ENCODE results near the gene DGKI. TPM values are rescaled to one million over a fixed set of nuclear protein-coding genes. Genes with fewer than 3 reads are reported as not detected.

Gene DGKI
- total RNA-seq, 4 donors from 2014 or later, result 0.66 to 2.9 (median 1.7) TPM

DNA sequence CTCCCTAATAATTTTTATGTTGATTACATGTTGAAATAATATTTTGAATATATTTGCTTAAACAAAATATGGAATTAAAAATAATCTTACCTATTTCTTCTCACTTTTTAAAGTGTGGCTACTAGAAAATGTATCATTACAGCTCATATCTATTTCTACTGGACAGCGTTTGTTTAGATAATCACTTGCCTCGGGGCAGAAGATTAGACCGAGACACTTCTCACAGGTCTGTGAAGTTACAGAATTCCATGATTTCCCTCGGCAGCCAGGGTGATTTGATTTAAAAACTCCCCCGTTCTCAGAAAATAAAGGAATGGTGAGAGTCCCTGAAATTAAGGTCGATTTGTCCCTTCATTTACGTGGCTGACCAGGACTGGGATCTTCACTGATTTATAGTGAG, 162.5 kb downstream of the DGKI start:
- Histone ChIP-seq H3K4me3 (no peak overlapping the region), H3K9me3 (no peaks in the 10 kb centered on the region), H3K36me3 (no peaks in the 10 kb centered on the region), H3K4me1 (no peaks in the 10 kb centered on the region), H3K27ac (replicated peaks in 1 of 4) (no peak overlapping the region), H3K27me3 (no peaks in the 10 kb centered on the region)
- intact Hi-C loops (cut with DNase I), result no loop called here
- TF ChIP-seq POLR2AphosphoS5 (IDR thresholded peaks at IDR 0.05), result no peak
- no peak for TF ChIP-seq EP300 (IDR thresholded peaks at IDR 0.05)
- no peak for TF ChIP-seq POLR2A (IDR thresholded peaks at IDR 0.05; ENCODE audit: low read depth)
- TF ChIP-seq, protein P1, sequence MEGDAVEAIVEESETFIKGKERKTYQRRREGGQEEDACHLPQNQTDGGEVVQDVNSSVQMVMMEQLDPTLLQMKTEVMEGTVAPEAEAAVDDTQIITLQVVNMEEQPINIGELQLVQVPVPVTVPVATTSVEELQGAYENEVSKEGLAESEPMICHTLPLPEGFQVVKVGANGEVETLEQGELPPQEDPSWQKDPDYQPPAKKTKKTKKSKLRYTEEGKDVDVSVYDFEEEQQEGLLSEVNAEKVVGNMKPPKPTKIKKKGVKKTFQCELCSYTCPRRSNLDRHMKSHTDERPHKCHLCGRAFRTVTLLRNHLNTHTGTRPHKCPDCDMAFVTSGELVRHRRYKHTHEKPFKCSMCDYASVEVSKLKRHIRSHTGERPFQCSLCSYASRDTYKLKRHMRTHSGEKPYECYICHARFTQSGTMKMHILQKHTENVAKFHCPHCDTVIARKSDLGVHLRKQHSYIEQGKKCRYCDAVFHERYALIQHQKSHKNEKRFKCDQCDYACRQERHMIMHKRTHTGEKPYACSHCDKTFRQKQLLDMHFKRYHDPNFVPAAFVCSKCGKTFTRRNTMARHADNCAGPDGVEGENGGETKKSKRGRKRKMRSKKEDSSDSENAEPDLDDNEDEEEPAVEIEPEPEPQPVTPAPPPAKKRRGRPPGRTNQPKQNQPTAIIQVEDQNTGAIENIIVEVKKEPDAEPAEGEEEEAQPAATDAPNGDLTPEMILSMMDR (IDR thresholded peaks at IDR 0.05), result no peak
- 80% methylated on average over 7 of the region's 7 CpGs for WGBS
- DNase-seq (ENCODE audit: extremely low spot score), result no peak

DNA sequence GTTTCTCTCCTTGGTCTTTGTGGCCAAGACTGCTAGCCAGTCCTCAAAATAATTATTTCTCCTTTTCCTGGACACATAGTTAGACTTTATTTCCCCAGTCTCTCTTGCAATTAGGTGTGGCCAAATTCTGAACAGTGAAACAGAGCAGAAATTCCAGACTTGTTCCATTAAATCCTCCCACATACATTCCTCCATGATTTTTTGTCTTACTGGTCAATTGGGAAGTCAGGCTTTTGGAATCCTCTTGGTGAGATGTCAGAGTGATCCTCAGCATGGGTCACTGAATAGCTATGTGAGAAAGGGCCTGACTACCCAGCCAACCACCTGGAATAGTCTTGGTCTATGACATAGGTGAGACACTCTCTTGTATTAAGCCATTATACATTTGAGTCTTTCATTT, 164.2 kb downstream of the DGKI start:
- no peak for DNase-seq (ENCODE audit: extremely low spot score)
- no peaks in the 10 kb centered on the region for H3K27me3 ChIP-seq
- H3K4me1 ChIP-seq, result no peaks in the 10 kb centered on the region
- H3K9me3 ChIP-seq, result no peaks in the 10 kb centered on the region
- TF ChIP-seq POLR2AphosphoS5 (IDR thresholded peaks at IDR 0.05), result no peak
- TF ChIP-seq, protein P1 (IDR thresholded peaks at IDR 0.05), result no peak
- no peak for TF ChIP-seq EP300 (IDR thresholded peaks at IDR 0.05)
- TF ChIP-seq POLR2A (IDR thresholded peaks at IDR 0.05; ENCODE audit: low read depth), result no peak
- no peak overlapping the region for H3K4me3 ChIP-seq
- no peaks in the 10 kb centered on the region for H3K36me3 ChIP-seq
- intact Hi-C loops (cut with DNase I), result no loop called here
- H3K27ac ChIP-seq (replicated peaks in 1 of 4), result no peak overlapping the region

DNA sequence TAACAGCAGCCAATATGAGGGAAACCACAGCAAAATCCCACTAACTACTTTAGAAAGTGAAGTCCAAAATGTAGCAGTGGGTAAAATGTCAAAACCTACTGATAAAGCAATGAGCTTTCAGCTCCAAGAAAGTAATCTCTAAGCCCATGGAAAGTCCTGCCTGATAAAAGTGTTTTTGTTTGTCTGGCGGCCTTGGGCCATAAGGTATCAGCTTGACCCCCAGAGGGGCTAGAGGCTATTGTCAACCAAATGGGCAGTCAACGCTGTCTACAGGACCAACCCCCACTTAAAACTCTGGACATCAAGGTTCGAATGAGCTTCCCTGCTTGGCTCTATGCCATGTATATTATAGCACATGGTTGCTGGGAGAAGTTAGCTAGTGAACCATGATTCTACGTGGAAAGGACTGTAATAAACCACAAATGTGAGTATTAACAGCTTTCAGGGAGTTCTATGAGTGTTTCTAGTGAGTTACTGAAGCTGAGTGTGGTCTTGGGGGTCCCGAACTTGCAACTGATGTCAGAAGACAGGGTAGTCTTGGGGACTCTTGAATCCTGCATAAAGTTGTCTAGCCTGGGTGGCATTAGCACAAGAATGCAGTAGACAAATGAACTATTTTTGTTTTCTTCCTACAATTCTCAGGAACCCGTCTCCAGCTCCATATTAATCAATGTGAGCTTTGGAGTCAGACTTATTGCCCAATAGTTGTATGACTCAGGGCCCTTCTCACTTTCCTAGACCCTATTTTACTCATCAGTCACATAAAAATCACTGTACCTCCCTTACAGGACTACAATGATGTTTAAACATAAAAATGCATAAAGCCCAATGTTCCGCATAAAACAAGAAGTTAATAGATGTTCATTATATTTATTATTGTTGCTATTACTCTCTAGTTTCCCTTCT, 164.9 kb downstream of the DGKI start:
- H3K9me3 ChIP-seq, result no peaks in the 10 kb centered on the region
- no peaks in the 10 kb centered on the region for H3K36me3 ChIP-seq
- DNase-seq (ENCODE audit: extremely low spot score), result no peak
- no peaks in the 10 kb centered on the region for H3K4me1 ChIP-seq
- H3K27me3 ChIP-seq, result no peaks in the 10 kb centered on the region
- intact Hi-C loops (cut with DNase I), result no loop called here
- H3K27ac ChIP-seq (replicated peaks in 1 of 4), result no peak overlapping the region
- TF ChIP-seq EP300 (IDR thresholded peaks at IDR 0.05) (no peak), POLR2A (IDR thresholded peaks at IDR 0.05; ENCODE audit: low read depth) (no peak), POLR2AphosphoS5 (IDR thresholded peaks at IDR 0.05) (no peak)
- TF ChIP-seq, protein P1 (IDR thresholded peaks at IDR 0.05), result no peak
- H3K4me3 ChIP-seq, result no peak overlapping the region
- 83% methylated on average over 7 of the region's 7 CpGs for WGBS

DNA sequence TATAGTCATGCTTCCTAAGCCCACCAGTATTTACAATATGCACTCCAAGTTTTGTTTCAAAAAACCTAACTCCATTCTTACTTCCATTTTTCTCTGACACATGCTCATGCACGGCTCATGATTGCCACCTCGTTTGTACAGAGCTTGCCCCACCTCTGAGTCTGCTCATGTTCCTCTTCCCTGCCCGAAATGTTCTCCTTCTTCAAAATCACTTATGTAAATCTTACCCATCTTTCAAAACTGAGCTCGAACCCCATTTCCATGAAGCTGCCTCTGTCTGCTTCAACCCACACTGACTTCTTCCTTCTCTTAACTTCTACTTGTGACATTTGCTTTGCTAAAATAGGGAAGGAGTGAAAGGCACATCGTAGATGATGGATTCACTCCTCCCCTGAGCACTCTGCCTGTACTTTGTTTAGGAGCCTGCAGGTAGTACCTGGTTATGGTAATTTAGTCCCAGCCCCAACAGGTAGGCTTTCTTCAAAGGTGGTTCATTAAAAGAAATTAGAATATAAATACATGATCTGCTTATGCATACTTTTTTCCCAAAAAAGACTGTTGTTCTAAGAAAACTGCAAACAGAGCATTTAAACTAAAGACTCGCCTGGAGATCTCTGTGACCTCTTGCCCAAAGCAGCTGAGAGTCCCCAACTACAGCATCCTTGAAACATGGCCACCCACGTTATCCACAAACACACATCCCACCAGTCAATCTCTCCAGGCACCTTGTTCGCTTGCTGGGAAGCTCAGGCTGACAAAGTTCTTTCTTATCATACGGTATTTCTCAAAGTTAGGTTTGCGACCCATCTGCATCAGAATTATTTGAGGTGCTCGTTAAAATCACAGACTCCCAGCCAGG, 172.0 kb downstream of the DGKI start:
- TF ChIP-seq POLR2A (IDR thresholded peaks at IDR 0.05; ENCODE audit: low read depth), result no peak
- TF ChIP-seq, protein P1 (IDR thresholded peaks at IDR 0.05), result no peak
- TF ChIP-seq EP300 (IDR thresholded peaks at IDR 0.05), result no peak
- no peak for TF ChIP-seq POLR2AphosphoS5 (IDR thresholded peaks at IDR 0.05)
- H3K27ac ChIP-seq (replicated peaks in 1 of 4), result no peak overlapping the region
- no peaks in the 10 kb centered on the region for H3K9me3 ChIP-seq
- no peak for DNase-seq (ENCODE audit: extremely low spot score)
- H3K4me3 ChIP-seq, result no peak overlapping the region
- 81% methylated on average over 11 of the region's 11 CpGs for WGBS
- H3K4me1 ChIP-seq, result no peaks in the 10 kb centered on the region
- intact Hi-C loops (cut with DNase I), result no loop called here
- H3K27me3 ChIP-seq, result no peaks in the 10 kb centered on the region
- no peaks in the 10 kb centered on the region for H3K36me3 ChIP-seq
